Stimulated activated CD8-positive, alpha-beta memory T cell treated with anti-CD3 and anti-CD28 coated beads, Interleukin-12 subunit alpha, Interleukin-12 subunit beta, amount 100 ng/mL, for 24 hours (primary cell): ENCODE measurements around the gene GFPT2.
A peak's percentile ranks its signal among the peaks of the same experiment; 100 is the strongest.
"Not testable (repeated sequence)": the region's sequence is repeated elsewhere in the genome, so short reads cannot be mapped to it uniquely, and the experiment has no call there.

Source experiments
- DNase-seq: peaks from one replicate; pipeline ENCODE4 v3.0.0-alpha.2; 2020; ENCODE audit errors: extremely low read depth

Gene GFPT2

DNA sequence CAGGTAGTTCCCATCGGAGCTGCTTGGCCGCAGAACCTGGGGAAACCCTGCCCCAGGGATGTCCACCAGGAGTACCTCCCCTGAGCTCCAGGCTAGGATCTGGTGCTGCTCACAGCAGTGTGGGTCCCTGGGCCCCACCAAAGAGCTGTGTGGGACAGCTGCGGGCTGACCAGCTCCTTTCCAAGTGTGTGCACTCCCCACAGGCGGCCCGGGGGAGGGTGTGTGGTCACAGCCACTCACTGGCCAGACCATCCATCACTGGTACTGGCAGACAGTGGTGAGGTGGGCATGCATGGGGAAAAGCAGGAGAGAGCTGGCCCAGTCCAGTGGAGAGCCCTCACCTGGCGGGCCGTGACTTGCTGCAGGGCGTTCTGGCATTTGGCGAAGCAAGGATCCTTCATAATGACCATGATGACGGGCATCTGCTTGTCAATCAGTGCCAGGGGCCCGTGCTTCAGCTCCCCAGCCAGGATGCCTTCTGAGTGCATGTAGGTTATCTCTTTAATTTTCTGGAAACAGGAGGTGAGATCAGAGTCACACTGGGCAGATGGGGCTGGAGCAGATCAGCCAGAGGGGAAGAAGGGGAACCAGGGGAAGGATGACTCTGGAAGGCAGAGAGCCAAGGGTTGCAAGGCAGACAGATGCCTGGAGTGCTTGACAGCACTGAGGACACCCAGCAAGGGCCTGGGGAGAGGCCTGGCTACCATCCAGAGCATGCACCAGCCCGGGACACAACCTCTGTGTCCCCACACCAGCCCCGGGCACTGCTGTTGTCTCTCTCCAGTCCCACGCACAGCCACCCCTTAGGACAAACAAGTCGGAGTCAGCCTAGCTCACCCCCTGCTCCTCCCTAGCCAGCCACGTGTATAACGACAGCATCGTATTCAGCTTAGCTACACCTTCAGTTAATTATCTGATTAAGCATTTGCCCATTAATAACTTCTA lies 48.4 kb downstream of the GFPT2 start:
- no peak for DNase-seq

DNA sequence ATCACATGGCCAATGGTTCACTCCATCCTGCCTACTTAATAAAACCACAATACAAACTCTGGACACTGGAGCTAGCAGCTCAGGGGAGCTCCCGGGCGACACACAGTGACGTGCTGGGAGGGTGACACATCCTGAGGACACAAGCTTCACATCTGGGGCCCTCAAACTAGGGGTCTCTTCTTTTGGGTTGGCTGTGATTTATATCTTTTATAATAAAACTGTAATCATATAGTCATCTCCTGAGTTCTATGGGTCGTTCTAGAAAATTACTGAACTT lies 49.2 kb downstream of the GFPT2 start:
- no peak for DNase-seq

DNA sequence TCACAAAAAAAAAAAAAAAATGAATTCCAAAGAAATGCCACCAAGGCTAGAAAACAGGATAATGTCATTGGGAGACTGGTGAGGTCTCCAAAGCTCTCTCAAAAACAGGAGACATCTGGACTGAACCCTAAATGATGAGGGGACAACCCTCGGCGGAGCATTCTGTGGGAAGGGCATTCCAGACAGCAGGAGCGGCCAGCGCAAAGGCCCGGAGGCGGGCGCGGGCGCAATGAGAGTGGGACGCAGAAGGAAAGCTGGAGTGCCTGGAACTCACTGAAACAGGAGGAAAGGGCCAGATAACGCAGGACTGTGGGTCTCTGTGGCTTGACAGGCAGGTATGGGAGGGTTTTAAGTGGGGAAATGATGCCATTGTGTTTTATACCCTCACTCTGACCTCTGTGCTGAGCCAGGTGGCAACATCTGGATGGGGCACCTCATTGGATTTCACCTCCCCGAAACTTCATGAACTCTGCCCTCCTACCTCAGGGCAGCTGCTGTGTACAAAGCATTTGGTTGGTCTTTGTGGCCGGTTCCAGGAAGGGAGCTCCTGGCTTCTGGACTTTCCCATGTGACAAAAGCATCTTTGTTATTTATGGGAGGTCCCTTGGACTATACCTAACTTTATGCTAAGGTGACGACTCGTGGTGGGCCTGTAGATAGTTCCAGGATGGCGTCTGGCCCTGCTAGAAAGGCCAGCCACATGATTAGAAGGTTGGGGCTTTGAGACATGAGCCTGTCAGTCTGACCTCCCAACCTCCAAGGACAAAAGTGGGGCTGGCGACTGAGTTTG lies 49.7 kb downstream of the GFPT2 start:
- DNase-seq = no peak

DNA sequence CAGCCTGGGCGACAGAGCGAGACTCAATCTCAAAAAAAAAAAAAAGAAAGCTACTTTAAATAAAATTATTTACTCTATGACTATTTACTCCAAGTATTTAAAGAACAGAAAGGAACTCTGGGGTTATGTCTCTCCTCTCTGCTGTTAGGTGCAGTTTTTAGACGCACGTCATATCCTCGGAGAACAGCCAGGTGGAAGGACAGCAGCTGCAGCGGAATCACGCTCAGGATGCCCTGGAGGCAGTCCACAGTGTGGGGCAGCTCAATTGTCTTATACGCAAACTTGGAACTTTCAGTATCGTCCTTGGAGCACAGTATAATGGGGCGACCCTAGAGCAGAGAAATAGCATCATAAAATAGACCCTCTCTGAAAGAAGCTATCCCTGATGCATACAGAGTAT lies 50.9 kb downstream of the GFPT2 start:
- no peak for DNase-seq

DNA sequence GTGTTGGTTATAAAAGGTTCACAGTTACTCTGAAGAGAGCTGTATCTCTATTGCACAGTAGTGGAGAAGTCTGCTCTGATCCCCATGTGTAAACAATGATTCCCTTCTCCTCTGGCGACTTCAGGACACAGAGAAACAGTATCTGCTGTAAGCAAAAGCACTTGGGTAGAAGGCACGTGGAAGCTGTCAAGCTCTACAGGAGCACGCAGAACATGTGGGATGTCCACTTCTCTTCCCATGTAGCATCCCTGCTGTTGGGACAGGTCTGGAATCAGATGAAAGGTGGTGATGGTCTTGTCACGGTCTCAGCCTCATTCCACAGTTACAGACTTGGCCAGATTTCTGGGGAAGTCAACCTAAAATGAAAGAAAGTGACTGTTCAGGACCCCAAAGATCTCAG lies 51.9 kb downstream of the GFPT2 start:
- no peak for DNase-seq

DNA sequence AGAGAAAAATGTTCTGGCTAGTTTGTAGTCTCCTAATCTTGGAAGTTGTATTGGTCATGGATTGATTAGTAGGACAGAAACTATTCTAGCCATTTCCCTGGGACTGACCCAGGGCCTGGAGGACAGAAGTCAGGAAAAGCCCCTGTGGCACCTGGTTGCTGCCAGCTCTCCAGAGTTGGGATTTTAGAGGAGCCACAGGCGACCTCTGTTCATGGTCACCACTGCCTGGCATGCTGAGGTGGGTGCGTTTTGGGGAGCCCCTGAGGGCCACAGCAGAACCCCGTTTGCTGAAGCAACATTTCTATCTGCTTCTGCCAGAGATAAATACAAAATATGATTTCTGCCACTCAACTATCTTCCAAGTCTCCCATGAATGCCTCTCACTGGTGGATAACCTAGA lies 53.6 kb downstream of the GFPT2 start:
- no peak for DNase-seq

DNA sequence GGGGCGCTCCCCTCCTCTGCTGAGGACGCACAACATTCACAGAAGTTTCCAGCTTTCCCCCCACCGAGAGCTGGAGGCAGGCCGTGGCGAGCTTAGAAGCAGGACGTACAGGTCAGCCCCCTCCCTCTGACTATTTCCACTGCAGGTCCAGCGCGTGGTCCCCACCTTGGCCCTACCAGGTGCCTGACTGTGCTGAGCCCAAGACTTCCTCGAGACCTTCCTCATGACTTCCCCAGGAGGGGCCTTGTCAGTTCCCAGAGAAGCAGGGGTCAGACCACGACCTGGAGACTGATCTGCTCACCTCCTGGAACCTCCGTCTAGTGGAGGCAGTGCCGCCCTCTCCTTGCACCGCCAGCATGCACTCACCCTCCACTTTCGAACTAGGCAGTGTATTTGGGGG lies 54.1 kb downstream of the GFPT2 start:
- DNase-seq = not testable (repeated sequence)

DNA sequence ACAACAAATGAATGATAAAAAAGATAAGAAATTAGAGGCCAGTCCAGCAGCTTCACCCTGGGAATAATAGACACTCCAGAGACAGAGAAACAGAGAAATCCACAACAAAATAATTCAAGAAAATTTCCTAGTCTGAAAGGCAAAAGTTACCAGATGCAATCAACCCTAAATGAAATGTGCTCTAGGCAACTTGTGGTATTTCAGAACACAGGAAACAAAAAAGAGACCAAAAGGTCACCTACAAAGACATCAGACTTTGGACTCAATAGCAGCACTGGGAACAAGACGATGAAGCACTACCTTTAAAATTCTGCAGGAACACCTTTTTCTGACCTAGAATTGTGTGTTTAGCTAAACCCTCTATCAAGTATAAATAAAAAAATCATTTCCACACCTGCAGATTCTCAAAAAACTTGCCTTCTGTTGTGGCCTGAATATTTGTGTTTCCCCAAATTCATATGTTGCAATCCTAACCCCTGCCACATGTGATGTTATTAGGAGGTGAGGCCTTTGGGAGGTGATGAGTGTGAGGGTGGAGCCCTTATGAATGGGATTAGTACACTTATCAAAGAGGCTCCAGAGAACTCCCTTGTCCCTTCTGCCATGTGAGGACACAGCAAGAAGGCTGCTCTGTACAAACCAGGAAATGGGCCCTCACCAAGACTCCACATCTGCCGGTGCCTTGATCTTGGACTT lies 55.4 kb downstream of the GFPT2 start:
- DNase-seq = no peak

DNA sequence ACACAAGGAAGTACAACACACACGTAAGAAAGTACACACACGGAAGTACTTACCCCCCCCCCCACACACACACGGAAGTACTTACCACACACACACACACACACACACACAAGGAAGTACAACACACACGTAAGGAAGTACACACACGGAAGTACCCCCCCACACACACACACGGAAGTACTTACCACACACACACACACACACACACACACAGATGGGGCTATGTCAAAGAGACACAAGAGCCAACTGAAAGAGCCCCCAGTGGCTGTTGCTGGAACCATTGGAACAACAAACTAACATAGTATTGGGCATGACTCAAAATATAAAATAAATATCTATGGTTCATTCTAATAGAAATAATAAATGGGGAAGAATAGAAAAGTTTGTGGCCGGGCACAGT lies 56.4 kb downstream of the GFPT2 start:
- DNase-seq = no peak

DNA sequence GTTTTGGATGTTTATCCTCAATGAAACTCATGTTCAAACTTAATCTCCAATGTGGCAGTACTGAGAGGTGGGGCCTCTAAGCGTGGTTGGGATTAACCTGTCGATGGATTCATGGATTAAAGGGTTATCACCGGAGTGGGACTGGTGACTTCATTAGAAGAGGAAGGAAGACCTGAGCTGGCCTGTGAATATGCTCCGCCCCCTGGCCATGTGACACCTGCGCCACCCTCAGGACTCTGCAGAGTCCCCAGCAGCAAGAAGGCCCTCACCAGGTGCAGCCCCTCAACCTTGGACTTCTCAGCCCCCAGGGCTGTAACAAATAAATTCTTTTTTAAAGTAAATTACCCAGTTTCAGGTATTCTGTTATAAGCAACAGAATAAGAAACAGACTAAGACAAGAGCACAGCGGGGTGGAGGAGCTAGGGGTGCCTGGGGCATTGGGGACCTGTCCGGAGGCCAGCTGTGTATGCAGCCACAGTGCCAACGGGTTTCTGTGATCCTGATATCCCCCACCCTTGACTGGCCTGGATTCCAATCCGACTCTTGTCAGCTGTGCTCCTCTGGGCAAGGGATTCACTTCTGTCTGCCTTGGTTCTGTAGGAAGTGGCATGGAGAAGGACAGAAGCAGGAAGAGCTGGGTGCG lies 58.1 kb downstream of the GFPT2 start:
- no peak for DNase-seq

DNA sequence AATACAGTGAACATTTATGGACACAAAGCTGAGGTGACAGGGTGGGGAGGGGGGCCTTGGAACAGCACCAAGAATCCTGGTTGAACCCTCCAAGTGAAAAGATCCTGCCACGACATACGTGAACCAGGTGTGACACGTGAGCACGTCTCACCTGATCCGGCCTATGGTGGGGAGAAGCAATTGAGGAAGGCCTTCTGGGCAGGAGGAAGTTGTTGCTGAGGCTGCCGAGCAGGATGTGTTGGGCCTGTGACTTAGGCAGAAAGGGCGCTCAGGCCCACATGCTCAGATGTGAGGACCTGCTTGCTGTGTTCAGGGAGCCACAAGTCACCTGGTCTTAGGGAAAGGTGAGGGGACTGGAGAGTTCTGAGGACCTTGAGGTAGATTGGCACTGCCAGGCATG lies 58.7 kb downstream of the GFPT2 start:
- DNase-seq = no peak

DNA sequence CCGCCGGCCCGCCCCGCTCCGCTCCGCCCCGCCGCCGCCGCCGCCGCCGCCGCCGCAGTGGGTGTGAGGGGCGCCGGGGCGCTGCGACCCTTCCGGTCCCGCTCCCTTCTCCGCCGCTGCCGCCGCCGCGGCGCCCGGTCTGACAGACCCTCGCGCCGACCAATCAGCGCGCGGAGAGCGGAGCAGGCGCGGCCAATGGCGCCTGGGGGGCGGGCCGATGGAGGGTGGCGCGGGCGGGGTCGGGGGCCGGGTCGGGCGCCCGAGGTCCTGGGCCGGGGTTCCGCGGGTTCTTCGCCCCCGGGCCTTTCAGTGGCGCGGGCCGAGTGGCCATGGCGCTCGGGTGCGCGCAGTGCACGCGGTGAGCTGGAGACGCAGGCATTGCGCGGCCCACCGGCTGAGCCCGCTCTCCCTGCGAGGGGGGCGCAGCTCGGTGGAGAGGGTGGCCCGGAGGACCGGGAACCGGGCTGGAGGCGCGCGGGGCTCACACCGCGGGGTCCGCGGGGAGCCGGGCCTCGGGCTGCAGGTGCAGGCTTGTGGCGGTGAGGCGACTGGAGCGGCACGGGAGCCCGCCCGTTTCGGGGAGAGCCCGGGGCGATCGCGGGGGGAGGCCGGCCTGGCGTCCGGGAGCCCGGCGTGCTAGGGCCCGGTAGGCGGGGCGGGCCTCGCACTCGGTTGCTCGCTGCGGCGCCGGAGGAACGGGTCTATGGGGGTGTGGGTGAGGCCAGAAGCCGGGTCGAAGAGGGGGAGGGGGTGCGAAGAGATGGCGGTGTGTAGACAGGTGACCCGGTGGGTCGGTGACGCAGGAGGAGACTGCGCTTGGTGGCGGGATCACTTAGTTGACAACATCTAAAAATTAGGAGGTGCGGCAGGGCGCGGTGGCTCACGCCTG lies 60.9 kb downstream of the GFPT2 start, which contains the start of gene MAPK9:
TSS of gene MAPK9 (minus strand) at position 141 of the 889 bp plus-strand sequence. CDS start 11,522 bp downstream, outside the sequence.
- peak; percentile 57 for DNase-seq

DNA sequence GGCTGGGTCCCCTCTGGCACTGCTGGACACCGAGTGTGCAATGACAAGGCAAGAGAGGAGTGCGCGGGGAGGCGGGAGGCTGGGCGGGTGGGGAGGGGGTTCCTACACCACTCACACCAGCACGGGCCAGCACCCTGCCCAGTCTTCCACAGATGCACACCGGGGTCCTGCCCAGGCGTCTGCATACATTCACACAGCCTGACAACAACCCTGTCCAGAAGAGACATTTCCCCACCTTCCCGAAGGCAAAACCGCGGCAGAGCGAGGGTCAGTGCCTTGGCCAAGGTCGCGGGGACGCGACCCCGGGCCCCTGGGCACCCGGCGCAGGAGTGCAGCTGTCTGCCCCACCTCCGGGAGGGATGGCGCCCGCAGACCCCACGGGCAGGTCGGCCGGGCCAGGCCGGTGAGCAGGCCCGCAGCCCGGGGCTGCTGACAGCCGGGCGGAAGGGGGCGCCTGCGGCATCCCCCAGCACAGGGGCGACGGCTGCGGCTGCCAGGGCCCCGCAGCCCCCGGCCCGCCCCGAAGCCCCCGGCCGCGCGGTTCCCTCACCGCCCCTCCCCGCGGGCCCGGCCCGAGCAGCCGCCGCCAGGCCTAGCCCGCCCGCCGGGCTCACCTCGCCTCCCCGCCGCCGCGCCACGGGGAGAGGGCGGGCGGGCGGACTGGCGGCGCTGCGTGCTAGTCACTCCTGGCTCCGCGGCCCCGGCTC lies 61.7 kb downstream of the GFPT2 start:
- no peak for DNase-seq

DNA sequence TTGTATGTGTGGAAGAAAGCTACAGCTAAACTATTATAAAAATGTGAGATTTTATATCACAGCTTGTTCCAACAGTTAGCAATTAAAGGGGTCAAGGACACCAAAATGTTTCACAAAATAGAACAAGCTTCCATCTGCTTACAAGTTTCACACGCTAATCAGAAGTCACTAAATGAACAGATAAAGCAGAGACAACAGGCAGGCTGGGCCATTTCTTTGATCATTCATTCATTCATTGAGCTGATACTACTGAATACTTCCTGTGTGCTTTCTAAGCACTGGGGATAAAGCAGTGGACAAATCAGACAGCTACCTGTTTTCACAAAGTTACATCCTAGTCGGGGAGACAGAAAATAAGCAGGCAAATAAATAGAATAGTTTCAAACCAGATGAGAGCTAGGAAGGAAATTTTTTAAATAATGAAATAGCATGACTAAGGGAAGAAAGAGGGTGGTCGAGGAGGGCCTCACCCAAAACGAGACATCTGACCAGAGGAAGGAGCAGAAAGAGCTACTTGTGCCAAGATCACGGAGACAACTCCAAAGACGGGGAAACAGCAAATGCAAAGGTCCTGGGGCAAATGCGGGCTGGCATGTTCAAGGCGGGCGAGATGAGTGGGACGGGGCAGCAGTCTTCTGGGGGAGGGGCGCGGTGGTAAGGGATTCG lies 62.4 kb downstream of the GFPT2 start:
- no peak for DNase-seq

DNA sequence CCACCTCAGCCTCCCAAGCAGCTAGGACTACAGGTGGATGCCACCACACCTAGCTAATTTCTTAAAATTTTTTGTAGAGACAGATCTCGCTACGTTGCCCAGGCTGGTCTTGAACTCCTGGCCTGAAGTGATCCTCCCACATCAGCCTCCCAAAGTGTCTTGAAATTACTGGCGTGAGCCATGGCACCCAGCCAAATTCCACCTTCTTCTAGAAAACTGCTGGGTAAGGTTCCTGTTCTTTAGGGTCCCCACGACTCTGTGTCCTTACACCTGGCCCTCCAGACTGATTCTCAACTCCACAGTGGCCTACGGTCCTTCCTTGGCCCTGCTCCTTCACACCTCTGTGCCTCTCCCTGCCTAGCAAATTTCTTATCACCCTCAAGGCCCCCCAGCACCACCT lies 63.2 kb downstream of the GFPT2 start:
- no peak for DNase-seq

DNA sequence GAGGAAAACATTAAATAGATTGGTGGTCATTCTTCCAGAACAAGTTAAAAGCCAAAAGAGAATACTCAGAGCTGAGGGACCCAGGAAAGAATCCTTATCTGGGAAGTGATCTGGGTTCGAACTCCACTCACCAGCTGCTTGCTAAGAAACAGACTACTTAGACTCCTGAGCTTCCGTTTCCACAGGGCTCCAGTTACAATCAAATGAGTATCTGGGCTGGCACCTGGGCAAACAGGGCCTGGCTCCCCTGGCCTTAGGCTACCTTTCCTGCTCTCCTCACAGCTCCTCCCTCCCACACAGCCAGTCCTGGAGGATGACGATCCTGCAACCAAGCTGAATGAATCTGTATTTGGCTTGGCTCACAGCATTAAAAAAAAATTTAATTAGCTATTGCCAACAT lies 63.7 kb downstream of the GFPT2 start:
- DNase-seq = no peak

DNA sequence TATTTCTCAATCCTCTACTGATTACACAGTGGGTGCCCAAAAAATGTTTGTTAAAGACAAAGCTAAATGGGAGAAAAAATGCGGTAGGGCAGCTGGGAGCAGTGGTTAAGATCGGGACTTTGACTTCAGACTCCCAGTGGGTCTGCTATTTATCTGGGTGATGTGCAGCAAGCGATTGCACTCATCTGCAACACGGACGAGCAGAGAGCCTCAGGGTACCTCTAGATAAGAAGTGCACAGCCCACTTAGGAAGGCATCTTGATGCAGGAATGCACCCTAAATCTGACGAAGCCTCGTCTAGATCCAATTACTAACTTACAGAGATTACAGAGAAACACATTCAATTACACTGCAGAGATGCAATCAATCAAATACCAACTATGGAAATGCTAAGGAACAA lies 65.3 kb downstream of the GFPT2 start:
- DNase-seq = no peak

DNA sequence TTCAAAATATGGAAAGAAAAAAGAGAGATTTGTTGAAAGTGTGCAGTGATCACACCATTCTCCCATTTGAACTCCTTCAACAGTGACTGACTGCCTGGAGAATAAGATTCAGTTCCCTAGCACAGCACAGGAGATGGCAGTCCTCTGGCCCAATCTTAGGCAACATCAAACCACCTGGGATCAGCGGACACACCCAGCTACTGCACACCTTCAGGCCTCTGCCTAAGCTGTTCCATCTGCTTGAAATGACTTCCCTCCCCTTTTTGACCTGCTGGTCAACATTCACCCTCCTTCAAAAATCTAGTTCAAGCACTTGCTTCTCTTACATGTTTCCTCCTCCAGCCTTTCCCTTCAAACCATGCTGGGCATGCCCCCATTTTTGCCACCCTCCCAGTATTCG lies 65.7 kb downstream of the GFPT2 start:
- DNase-seq = no peak

DNA sequence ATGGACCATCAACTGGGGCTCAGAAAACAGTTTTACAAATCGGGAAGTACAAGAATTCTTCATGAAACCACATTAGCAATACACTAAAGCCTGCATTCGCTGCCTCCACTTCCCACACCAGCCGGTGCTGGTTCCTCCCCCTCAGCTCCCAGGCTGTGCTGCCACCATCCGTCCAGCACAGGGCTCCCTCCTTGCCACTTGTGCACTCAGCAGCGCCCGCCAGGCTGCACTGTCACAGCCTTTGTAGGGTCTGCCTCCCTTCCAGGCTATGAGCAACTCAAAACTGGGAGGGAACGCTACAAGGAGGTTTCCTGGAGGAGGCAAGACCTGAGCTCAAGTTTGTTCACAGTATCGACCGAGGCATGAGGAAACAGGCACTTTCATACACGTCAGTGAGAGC lies 69.0 kb downstream of the GFPT2 start:
- DNase-seq = no peak
